Measurements from ENCODE around the gene TIMM10B.
"Not testable (repeated sequence)": the region's sequence is repeated elsewhere in the genome, so short reads cannot be mapped to it uniquely, and the experiment has no call there.

Gene TIMM10B

GRCh38 chr11:6520265-6520664 is 39.0 kb downstream of the TIMM10B start:
- DNase-seq: no peak

GRCh38 chr11:6521946-6522345 is 40.6 kb downstream of the TIMM10B start:
- DNase-seq: not testable (repeated sequence)

- DNase-seq: no peak
Observed at GRCh38 chr11:6523253-6523652, 42.0 kb downstream of the TIMM10B start.

- no peak for DNase-seq
Observed at GRCh38 chr11:6526411-6527135, 45.3 kb downstream of the TIMM10B start.

GRCh38 chr11:6529266-6529665 is 48.0 kb downstream of the TIMM10B start:
- DNase-seq: no peak

- no peak for DNase-seq
Observed at GRCh38 chr11:6530848-6531247, 49.5 kb downstream of the TIMM10B start.

GRCh38 chr11:6531267-6531752 is 50.0 kb downstream of the TIMM10B start:
- no peak for DNase-seq

Data from stimulated activated CD4-positive, alpha-beta T cell treated with anti-CD3 and anti-CD28 coated beads, Interleukin-12 subunit alpha, Interleukin-12 subunit beta, amount 100 ng/mL, for 4 hours (primary cell).